OCI-LY3 (cell line): ENCODE measurements around the gene ARHGAP26.

ENCODE experiments used
- H2AFZ ChIP-seq: fragments of 200-600, 300-600 bp; shearing (Covaris generic); 2 replicates; pipeline ENCODE4 v1.6.0; 2014; ENCODE audit warnings: antibody characterized with exemption, low read depth, low read length
- H3K27ac ChIP-seq: fragments of 200-600, 300-600 bp; sonication (generic); 2 replicates; pipeline ENCODE4 v1.5.1; 2014; ENCODE audit warnings: mild to moderate bottlenecking, low read length, moderate library complexity, mixed read lengths
- H3K27me3 ChIP-seq: fragments of 200-600, 300-600 bp; sonication (generic); 2 replicates; pipeline ENCODE4 v1.6.1; 2014; ENCODE audit warnings: low read depth, low read length, mixed read lengths
- H3K36me3 ChIP-seq: fragments of 200-600, 300-600 bp; sonication (generic); replicated peaks from 2 replicates; pipeline ENCODE3; 2014; ENCODE audit warnings: low read depth, low read length, mixed read lengths
- H3K4me1 ChIP-seq: fragments of 300-600, 200-600 bp; sonication (generic); 2 replicates; pipeline ENCODE4 v1.6.1; 2014; ENCODE audit warnings: low read length, mixed read lengths
- H3K4me2 ChIP-seq: fragments of 200-600, 300-600 bp; sonication (generic); 2 replicates; pipeline ENCODE4 v1.6.1; 2014; ENCODE audit warnings: low read length, mixed read lengths
- H3K4me3 ChIP-seq: fragments of 300-600, 200-600 bp; sonication (generic); 2 replicates; pipeline ENCODE4 v1.5.1; 2014; ENCODE audit warnings: antibody characterized with exemption, mild to moderate bottlenecking, low read length, moderate library complexity
- H3K79me2 ChIP-seq: fragments of 300-600, 200-600 bp; shearing (Covaris generic); 2 replicates; pipeline ENCODE4 v1.6.1; 2014; ENCODE audit warnings: mild to moderate bottlenecking, low read length, mixed read lengths
- H3K9ac ChIP-seq: fragments of 300-600, 200-600 bp; shearing (Covaris generic); 2 replicates; pipeline ENCODE4 v1.6.0; 2014; ENCODE audit warnings: mild to moderate bottlenecking, low read length, moderate library complexity
- H3K9me3 ChIP-seq: fragments of 200-600, 300-600 bp; shearing (Covaris generic); 2 replicates; pipeline ENCODE4 v1.6.1; 2014; ENCODE audit warnings: low read length, mixed read lengths; ENCODE audit not compliant: insufficient read depth
- H4K20me1 ChIP-seq: fragments of 200-600, 300-600 bp; sonication (generic); 2 replicates; pipeline ENCODE4 v1.6.1; 2016; ENCODE audit warnings: low read length, mixed read lengths; ENCODE audit not compliant: insufficient read depth
- EZH2phosphoT487 ChIP-seq: fragments of 200-600 bp; shearing (Covaris generic); IDR thresholded peaks from 2 replicates; pipeline ENCODE4 v1.6.1; 2018; ENCODE audit warnings: antibody characterized with exemption, mixed run types, low read depth
- TF ChIP-seq, protein P1 (sequence below): fragments of 200-600, 300-600 bp; sonication (generic); IDR thresholded peaks from 2 replicates; pipeline ENCODE4 v1.5.1; 2014; ENCODE audit warnings: antibody characterized with exemption, low read length, low read depth

ARHGAP26 gene

DNA sequence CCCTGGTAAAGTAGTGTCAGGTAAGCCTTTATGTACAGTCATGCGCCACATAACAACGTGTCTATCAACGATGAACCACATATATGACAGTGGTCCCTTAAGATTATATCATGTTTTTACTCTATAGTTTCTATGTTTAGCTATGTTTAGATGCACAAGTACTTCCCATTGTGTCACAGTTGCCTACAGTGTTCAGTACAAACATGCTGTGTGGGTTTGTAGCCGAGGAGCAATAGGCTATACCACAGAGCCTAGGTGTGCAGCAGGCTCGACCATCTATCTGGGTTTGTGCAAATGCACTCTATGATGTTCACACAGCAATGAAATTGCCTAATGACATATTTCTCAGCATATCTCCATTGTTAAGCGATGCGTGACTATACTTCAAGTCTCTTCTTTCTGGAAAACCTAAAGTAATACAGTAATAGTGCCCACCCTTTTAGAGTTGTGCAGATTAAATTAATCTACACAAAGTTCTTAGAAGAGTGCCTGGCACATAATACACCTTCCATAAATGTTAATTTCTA, 295.9 kb downstream of the ARHGAP26 start:
- H3K4me3 ChIP-seq = peak overlapping the region; percentile 22
- H3K4me2 ChIP-seq = peak overlapping the region; percentile 74

DNA sequence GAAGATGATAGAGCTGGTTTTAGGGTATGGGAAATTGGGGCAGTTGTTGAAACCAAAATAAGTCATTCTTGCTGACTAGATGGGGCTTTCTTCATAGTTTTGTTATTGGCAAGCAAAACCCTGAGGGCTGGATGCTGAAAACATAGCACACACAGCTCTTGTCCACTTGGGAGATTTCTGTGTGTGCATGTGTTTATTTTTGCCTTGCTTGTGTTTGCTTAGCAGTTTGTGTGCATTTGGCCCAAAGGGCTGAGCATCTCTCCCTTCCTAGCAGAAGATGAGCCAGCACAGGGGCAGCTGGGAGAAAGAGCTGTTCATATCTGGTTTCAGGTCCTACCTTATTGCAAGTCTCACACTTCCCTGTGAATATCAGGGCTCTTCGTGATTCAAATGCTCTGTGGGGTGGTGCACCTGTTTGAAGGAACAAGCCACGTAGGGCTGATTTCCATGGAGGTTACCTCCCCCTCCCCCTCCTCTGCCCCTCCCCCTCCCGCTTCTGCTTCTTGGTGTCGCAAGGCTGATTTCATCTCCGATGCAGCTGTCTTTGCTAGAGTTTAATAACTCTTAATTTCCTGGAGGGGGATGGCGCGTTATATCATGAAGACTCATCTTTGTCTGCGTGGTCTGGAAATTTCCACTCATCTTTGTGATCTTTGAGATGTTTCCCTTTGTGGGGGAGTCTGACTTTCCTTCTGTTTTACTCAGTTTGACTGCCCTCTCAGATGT, 296.5 kb downstream of the ARHGAP26 start:
- H3K4me1 ChIP-seq = peaks cover 51% of the 10 kb centered on the region

More for the DNA sequence above, 295.9 kb downstream of the ARHGAP26 start:
- TF ChIP-seq, protein P1, sequence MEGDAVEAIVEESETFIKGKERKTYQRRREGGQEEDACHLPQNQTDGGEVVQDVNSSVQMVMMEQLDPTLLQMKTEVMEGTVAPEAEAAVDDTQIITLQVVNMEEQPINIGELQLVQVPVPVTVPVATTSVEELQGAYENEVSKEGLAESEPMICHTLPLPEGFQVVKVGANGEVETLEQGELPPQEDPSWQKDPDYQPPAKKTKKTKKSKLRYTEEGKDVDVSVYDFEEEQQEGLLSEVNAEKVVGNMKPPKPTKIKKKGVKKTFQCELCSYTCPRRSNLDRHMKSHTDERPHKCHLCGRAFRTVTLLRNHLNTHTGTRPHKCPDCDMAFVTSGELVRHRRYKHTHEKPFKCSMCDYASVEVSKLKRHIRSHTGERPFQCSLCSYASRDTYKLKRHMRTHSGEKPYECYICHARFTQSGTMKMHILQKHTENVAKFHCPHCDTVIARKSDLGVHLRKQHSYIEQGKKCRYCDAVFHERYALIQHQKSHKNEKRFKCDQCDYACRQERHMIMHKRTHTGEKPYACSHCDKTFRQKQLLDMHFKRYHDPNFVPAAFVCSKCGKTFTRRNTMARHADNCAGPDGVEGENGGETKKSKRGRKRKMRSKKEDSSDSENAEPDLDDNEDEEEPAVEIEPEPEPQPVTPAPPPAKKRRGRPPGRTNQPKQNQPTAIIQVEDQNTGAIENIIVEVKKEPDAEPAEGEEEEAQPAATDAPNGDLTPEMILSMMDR = no peak
- TF ChIP-seq EZH2phosphoT487 = no peak
- H3K9me3 ChIP-seq = no peaks in the 10 kb centered on the region
- no peaks in the 10 kb centered on the region for H3K36me3 ChIP-seq
- peak overlapping the region; percentile 92 for H3K27ac ChIP-seq
- H3K9ac ChIP-seq = peak overlapping the region; percentile 64
- H3K4me1 ChIP-seq = peaks cover 57% of the 10 kb centered on the region
- no peaks in the 10 kb centered on the region for H3K79me2 ChIP-seq
- H3K27me3 ChIP-seq = no peaks in the 10 kb centered on the region
- no peaks in the 10 kb centered on the region for H4K20me1 ChIP-seq
- no peak overlapping the region for H2AFZ ChIP-seq

DNA sequence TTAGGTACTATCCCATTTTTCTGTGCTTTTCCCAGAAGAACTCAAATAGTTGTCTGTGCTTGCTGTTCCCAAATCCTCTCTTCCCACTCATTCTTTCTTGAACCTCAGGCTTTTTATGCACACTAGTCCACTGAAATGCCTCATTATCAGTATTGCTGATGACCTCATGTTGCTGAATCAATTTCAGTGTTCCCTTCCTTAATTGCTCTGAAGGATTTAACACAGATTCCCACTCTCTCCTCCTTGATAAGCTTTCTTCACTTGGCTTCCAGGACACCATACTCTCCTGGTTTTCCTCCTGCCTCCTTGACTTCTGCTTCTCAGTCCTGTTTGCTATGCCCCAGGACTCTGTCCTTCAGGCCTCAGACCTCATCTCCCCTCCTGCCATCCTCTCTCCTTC, 298.5 kb downstream of the ARHGAP26 start:
- H3K9ac ChIP-seq = no peak overlapping the region
- no peak overlapping the region for H3K4me3 ChIP-seq
- H3K27me3 ChIP-seq = no peaks in the 10 kb centered on the region
- H4K20me1 ChIP-seq = no peaks in the 10 kb centered on the region
- no peak overlapping the region for H3K27ac ChIP-seq
- no peaks in the 10 kb centered on the region for H3K36me3 ChIP-seq
- 0 out of 2 replicates have a peak, but pooled peaks cover 4% of the 10 kb centered on the region for H3K9me3 ChIP-seq
- H3K79me2 ChIP-seq = no peaks in the 10 kb centered on the region
- no peak overlapping the region for H2AFZ ChIP-seq
- peaks cover 51% of the 10 kb centered on the region for H3K4me1 ChIP-seq
- no peak overlapping the region for H3K4me2 ChIP-seq
- no peak for TF ChIP-seq EZH2phosphoT487
- TF ChIP-seq, protein P1 = no peak

More for the DNA sequence above, 296.5 kb downstream of the ARHGAP26 start:
- Histone ChIP-seq H4K20me1 (no peaks in the 10 kb centered on the region), H3K27me3 (no peaks in the 10 kb centered on the region), H3K9me3 (no peaks in the 10 kb centered on the region), H3K4me3 (peak overlapping the region; percentile 48), H3K27ac (peak overlapping the region; percentile 92), H2AFZ (no peak overlapping the region), H3K4me2 (peak overlapping the region; percentile 74), H3K36me3 (no peaks in the 10 kb centered on the region), H3K9ac (peak overlapping the region; percentile 64), H3K79me2 (no peaks in the 10 kb centered on the region)
- TF ChIP-seq, protein P1 = no peak
- TF ChIP-seq EZH2phosphoT487 = no peak

DNA sequence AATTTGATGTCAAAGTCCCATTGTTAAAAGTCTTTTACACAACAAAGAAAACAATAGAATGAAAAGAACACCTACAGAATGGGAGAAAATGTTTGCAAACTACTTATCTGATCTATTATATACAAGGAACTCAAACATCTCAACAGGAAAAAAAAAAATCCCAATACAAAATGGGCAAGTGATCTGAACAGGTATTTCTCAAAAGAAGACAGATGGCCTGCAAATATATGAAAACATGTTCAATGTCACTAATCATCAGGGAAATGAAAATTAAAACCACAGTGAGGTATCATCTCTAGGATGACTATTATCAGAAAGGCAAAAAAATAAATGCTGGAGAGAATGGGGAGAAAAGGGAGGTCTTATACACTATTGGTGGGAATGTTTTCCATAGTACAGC, 301.8 kb downstream of the ARHGAP26 start:
- H3K27me3 ChIP-seq = no peaks in the 10 kb centered on the region
- 0 out of 2 replicates have a peak, but pooled peaks cover 4% of the 10 kb centered on the region for H3K9me3 ChIP-seq
- TF ChIP-seq EZH2phosphoT487 = no peak
- TF ChIP-seq, protein P1 = no peak
- H3K27ac ChIP-seq = no peak overlapping the region
- no peaks in the 10 kb centered on the region for H4K20me1 ChIP-seq
- no peaks in the 10 kb centered on the region for H3K79me2 ChIP-seq
- H3K4me3 ChIP-seq = no peak overlapping the region
- no peak overlapping the region for H3K4me2 ChIP-seq
- H3K4me1 ChIP-seq = peaks cover 20% of the 10 kb centered on the region
- H2AFZ ChIP-seq = no peak overlapping the region
- no peak overlapping the region for H3K9ac ChIP-seq
- H3K36me3 ChIP-seq = no peaks in the 10 kb centered on the region
